Lower leg skin (tissue), 3 donors: ENCODE data around the gene SVIL.

Source experiments
- POLR2A ChIP-seq, 2 donors: fragments of 450-650 bp; IDR thresholded peaks; one replicate each; pipeline ENCODE4 v1.6.1; 2016 to 2017; ENCODE audit warnings: antibody characterized with exemption in 2 of 2, mild to moderate bottlenecking in 1 of 2, moderate library complexity in 1 of 2
- TF ChIP-seq, protein P1 (sequence below), 3 donors: fragments of 450-650 bp; IDR thresholded peaks; one replicate each; pipeline ENCODE4 v1.5.1; 2016; ENCODE audit warnings: antibody characterized with exemption in 3 of 3, mild to moderate bottlenecking in 3 of 3, moderate library complexity in 2 of 3

DNA sequence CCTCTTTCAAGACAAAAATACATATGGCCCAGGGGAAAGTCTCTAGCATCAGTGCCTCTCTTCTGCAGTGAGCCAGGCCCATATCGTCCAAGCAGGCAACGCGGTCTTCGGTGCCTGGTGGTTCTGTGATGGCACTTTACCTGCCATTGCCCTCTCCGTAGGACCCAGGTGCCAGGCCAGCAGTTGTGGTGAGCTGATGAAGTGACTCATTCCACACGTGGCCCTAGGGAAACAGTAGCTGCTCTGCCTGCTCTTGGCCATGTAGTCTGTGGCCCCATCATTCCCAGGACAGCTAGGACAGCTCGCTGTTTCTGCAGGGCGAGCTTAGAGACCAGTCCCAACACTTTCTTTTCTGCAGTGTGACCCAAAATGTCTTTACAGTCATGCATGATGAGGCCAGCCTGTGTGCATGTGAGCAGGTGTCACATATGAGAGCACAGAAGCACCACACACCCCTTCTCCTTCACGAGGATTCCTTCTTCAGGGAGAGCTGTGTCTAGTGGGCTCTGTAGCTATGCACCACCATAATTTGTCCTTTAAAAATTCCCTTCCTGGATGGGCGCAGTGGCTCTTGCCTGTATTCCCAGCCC, 39.0 kb downstream of the SVIL start:
- TF ChIP-seq, protein P1, sequence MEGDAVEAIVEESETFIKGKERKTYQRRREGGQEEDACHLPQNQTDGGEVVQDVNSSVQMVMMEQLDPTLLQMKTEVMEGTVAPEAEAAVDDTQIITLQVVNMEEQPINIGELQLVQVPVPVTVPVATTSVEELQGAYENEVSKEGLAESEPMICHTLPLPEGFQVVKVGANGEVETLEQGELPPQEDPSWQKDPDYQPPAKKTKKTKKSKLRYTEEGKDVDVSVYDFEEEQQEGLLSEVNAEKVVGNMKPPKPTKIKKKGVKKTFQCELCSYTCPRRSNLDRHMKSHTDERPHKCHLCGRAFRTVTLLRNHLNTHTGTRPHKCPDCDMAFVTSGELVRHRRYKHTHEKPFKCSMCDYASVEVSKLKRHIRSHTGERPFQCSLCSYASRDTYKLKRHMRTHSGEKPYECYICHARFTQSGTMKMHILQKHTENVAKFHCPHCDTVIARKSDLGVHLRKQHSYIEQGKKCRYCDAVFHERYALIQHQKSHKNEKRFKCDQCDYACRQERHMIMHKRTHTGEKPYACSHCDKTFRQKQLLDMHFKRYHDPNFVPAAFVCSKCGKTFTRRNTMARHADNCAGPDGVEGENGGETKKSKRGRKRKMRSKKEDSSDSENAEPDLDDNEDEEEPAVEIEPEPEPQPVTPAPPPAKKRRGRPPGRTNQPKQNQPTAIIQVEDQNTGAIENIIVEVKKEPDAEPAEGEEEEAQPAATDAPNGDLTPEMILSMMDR (IDR thresholded peaks at IDR 0.05): no peak
- no peak for TF ChIP-seq POLR2A (IDR thresholded peaks at IDR 0.05)
